GM13976 (cell line): ENCODE data around the gene LGALS4.
"Not testable (repeated sequence)": the region's sequence is repeated elsewhere in the genome, so short reads cannot be mapped to it uniquely, and the experiment has no call there.

Experiments
- DNase-seq: peaks from one replicate; pipeline ENCODE4 v3.0.0; 2012; ENCODE audit warnings: low spot score
- in situ Hi-C: fragments of 300-500 bp; cut with MboI; formaldehyde crosslinking; loops from one replicate; pipeline ENCODE4 v1.12.0; 2022; ENCODE audit warnings: low sequenced_read_pairs, mixed read lengths, inconsistent platforms; ENCODE audit not compliant: unreplicated experiment
- TF ChIP-seq, protein P1 (sequence below): IDR thresholded peaks from 2 replicates; pipeline ENCODE4 v1.5.1; 2012; ENCODE audit warnings: borderline replicate concordance, mild to moderate bottlenecking; ENCODE audit not compliant: insufficient read depth; ENCODE audit errors: extremely low read depth, missing control alignments, control extremely low read depth

The LGALS4 gene

DNA sequence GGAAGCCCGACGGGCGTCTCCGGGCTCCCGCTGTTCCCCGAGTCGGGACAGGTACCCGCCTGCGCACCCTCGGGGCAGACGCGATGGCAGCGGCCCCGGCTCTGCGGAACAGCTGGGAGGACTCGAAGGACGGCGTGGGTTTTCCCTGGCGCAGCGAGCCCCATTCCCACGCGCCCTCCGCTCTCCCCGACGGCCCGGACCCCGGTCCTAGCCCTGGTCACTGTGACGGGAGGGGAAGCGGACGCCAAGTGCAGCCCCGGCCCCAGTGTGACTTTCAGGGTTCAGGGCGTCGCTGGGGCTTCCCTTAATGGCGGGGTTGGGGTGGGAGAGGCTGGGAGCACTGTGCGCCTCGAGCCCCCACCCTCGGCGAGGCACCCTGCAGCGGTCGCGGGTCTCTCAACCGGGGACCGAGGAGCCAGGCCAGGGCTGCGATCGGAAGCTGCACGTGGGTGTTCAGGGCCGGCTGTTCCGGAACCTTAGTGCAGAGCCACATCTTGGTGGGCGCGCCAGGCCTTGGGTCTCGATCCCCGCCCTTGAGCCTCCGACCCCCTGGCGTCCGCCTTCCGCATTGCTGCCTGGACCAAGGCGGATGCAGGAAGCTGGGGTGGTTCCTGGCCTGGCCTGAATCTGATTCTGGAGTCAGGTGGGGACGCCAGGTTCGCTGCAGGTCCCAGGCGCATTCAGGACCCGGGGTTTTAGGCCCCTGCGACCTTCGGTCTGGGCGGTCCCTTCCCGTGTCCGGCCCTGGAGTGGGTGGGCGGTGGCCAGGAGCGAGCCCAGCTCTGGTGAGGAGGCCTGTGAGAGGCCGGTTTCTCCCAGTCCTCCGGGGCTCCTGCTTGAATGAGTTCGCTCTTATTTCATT is 20.3 kb downstream of the LGALS4 start:
- in situ Hi-C loops = no loop called here
- DNase-seq = peak; percentile 69
- TF ChIP-seq, protein P1, sequence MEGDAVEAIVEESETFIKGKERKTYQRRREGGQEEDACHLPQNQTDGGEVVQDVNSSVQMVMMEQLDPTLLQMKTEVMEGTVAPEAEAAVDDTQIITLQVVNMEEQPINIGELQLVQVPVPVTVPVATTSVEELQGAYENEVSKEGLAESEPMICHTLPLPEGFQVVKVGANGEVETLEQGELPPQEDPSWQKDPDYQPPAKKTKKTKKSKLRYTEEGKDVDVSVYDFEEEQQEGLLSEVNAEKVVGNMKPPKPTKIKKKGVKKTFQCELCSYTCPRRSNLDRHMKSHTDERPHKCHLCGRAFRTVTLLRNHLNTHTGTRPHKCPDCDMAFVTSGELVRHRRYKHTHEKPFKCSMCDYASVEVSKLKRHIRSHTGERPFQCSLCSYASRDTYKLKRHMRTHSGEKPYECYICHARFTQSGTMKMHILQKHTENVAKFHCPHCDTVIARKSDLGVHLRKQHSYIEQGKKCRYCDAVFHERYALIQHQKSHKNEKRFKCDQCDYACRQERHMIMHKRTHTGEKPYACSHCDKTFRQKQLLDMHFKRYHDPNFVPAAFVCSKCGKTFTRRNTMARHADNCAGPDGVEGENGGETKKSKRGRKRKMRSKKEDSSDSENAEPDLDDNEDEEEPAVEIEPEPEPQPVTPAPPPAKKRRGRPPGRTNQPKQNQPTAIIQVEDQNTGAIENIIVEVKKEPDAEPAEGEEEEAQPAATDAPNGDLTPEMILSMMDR = no peak

DNA sequence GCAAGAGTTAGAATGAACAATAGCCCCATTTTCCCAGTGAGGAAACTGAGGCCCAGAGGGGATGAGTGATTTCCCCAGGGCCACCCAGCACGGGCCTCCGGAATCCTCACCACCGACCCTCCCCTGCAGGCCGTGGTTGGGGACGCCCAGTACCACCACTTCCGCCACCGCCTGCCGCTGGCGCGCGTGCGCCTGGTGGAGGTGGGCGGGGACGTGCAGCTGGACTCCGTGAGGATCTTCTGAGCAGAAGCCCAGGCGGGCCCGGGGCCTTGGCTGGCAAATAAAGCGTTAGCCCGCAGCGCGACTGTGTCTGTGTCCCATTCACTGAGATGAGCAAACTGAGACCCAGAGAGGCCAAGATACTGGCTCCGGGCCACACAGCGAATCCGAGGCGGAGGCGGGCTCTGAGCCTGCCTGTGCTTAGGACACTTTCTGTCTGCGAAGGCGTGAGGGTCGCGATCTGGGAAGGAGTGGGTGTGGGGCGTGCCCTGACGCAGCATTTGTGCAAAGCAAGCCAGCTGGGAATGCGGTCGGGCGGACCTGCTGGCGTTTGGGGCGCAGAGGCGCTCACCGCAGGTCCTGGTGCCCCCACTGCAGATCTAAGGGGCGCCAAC is 21.2 kb downstream of the LGALS4 start:
- DNase-seq, in situ Hi-C loops: not testable (repeated sequence)

DNA sequence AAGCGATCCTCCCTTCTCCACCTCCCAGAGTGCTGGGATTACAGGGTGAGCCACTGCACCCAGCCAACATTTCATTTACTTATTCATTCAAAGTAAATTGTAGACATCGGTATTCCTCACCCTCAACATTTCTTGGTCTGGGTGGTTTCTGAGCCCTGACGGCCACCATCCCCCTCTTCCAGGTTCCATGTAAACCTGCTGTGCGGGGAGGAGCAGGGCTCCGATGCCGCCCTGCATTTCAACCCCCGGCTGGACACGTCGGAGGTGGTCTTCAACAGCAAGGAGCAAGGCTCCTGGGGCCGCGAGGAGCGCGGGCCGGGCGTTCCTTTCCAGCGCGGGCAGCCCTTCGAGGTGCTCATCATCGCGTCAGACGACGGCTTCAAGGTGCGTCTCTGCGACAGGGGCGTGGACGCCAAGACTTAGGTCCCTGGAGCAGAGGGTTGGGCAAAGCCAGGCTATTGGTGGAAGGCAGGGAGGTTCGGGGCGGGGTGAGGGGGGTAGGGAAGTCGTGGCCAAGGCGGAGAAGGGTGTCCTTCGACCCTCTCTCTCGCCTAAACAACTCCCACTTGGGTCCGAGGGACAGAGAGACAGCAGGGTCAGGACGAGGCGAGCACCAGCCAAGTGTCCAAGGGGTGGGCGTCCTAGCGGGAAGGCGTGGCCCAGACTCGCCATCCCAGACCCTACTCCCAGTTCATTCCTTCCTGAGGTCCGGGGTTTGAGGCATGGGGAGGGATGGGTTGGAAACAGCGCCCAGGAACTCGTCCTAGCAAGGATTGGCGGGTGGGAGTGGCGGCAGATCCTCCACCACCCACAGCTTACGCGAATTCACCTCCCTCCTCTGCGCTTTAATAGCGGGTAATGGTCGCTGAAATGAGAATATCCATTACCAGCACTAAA is 22.0 kb downstream of the LGALS4 start:
- in situ Hi-C loops = not testable (repeated sequence)

DNA sequence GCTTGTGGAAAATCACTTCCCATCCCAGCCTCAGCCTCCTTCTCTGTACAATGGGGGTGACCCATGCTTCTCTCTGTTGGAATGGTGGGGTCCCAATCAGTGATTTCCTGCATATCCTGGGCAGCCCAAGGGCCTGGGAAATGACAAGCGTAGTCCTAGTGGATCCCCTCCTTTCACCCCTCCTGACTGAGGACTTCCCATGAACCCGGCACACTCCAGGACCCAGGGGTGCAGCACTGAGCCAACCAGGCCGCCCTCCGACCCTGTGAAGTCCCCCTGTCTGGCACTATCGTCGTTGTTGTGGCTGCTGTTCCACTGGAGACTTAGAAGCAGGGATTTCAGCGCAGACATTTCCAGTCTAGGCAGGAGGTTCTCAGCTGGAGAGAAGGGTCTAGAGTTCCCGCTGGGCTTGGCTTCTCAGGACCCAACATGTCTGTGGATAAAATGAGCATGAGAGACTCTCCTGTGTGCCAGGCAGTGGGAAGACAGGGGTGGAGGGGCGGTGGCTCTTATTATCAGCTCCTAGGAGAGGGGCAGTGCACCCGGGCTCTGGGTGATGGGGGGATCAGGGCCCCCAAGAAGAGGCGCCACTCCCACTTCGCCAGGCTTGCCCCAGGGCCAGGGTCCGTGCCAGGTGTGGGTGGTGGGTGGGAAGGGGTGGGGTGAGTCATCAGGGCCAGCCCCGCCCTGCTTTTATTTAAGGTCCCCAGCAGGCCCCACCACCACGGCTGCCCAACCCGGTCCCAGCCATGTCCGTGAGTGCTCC is 24.1 kb downstream of the LGALS4 start, which contains the start of gene LGALS7B:
Gene LGALS7B (plus strand): TSS at position 723 of the 766 bp plus-strand sequence. CDS start 27 bp downstream, at position 750.
- TF ChIP-seq, protein P1 = no peak
- no peak for DNase-seq
- in situ Hi-C loops = no loop called here

More for the DNA sequence above, 22.0 kb downstream of the LGALS4 start:
- not testable (repeated sequence) for DNase-seq

DNA sequence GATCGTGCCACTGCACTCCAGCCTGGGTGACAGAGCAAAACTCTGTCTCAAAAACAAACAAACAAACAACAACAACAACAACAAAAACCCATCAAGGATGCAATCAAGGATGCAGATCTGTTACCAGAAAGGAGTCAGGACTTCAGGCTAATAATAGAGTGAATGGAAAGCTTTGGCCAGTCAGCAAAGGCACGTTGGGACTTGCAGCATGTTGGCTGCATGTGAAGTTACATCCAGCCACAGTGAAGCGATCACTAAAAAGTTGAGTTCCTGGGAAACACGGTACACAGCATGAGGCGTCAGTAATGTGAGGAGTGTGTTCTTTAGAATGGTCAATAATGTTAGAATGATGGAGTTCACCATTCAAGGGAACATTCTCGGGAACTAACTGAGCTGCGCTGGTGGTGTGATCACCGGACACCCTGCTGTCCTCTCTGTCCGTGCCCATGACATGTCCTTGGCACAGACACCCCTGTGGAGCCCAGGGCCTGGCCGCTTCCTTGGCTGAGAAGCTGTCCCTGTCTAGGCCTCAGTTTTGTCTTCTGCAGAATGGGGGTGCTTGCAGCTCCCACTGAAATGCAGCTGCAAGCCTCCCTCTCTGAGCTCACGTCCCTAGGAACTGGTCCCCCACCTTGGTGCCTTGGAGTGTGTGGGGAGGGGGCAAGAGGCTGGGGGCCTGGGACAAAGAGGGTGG is 26.0 kb downstream of the LGALS4 start:
- TF ChIP-seq, protein P1 = no peak
- in situ Hi-C loops = no loop called here
- DNase-seq = no peak

DNA sequence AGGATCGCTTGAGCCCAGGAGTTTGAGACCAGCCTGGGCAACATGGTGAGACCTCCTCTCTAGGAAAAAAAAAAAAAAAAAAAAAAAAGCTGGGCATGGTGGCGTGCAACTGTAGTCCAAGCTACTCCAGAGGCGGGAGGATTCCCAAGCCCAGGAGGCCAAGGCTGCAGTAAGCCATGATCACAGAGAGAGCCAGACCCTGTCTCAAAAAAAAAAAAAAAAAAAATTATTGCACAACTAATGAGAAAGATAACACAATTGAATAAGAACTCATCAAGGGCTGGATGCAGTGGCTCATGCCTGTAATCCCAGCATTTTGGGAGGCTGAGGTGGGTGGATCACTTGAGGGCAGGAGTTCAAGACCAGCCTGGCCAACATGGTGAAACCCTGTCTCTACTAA is 26.7 kb downstream of the LGALS4 start:
- not testable (repeated sequence) for DNase-seq

DNA sequence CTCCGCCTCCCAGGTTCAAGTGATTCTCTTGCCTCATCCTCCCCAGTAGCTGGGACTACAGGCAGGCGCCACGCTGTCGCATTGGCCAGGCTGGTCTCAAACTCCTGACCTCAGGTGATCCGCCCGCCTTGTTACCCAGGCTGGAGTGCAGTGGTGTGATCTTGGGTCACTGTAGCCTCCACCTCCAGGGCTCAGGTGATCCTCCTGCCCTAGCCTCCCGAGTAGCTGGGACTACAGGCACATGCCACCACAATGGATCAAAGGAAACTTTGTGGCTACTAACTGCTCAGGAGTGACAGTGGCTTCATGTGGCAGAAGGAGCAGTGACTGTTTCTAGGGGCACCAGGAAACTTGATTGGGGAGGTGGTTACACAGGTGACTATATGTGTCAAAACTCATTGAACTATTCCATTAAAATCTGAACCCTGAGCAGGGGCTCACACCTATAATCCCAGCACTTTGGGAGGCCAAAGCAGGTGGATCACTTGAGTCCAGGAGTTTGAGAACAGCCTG is 27.5 kb downstream of the LGALS4 start:
- in situ Hi-C loops = no loop called here
- DNase-seq = no peak
- TF ChIP-seq, protein P1 = no peak

More for the DNA sequence above, 26.7 kb downstream of the LGALS4 start:
- in situ Hi-C loops = not testable (repeated sequence)
